Trophoblast cell (in vitro differentiated cells and primary cell): ENCODE results near the gene MYO1D.

ENCODE experiments used
- DNase-seq, 2 donors: peaks; one replicate each; pipeline ENCODE4 v3.0.0-alpha.2; 2016
- H2AFZ ChIP-seq: 2 replicates; pipeline ENCODE4 v1.6.1; 2013; ENCODE audit warnings: low read length, moderate library complexity, mild to moderate bottlenecking; ENCODE audit not compliant: insufficient read depth, poor library complexity
- H2AK5ac ChIP-seq: 2 replicates; pipeline ENCODE4 v1.6.1; 2013; ENCODE audit warnings: mild to moderate bottlenecking, low read length
- H2BK120ac ChIP-seq: 2 replicates; pipeline ENCODE4 v1.6.1; 2013; ENCODE audit warnings: low read length, mild to moderate bottlenecking, moderate library complexity; ENCODE audit not compliant: insufficient read depth, poor library complexity
- H2BK12ac ChIP-seq: 2 replicates; pipeline ENCODE4 v1.6.1; 2013; ENCODE audit warnings: mild to moderate bottlenecking, low read length, moderate library complexity
- H2BK5ac ChIP-seq: 2 replicates; pipeline ENCODE4 v1.6.1; 2013; ENCODE audit warnings: low read length, low read depth, moderate library complexity, mild to moderate bottlenecking; ENCODE audit not compliant: poor library complexity
- H3K14ac ChIP-seq: 2 replicates; pipeline ENCODE4 v1.6.1; 2013; ENCODE audit warnings: mild to moderate bottlenecking, low read length
- H3K18ac ChIP-seq: 2 replicates; pipeline ENCODE4 v1.6.1; 2013; ENCODE audit warnings: mild to moderate bottlenecking, low read length
- H3K23ac ChIP-seq: 2 replicates; pipeline ENCODE4 v1.6.1; 2013; ENCODE audit warnings: low read length
- H3K27ac ChIP-seq: 2 replicates; pipeline ENCODE4 v1.5.1; 2013; ENCODE audit warnings: low read depth, mild to moderate bottlenecking, inconsistent platforms, low read length, moderate library complexity
- H3K27me3 ChIP-seq: 2 replicates; pipeline ENCODE4 v1.6.1; 2013; ENCODE audit warnings: inconsistent platforms, mild to moderate bottlenecking, low read length, moderate library complexity; ENCODE audit not compliant: insufficient read depth
- H3K36me3 ChIP-seq, 2 experiments: 1 replicate in 1 of 2; 2 replicates in 1 of 2; pipeline ENCODE4 v1.6.1; 2013; ENCODE audit warnings: low read length in 2 of 2, mild to moderate bottlenecking in 2 of 2, moderate library complexity in 1 of 2; ENCODE audit not compliant: insufficient read depth in 2 of 2, control insufficient read depth in 1 of 2
- H3K4ac ChIP-seq: 2 replicates; pipeline ENCODE4 v1.6.1; 2013; ENCODE audit warnings: low read depth, mild to moderate bottlenecking, low read length, moderate library complexity
- H3K4me1 ChIP-seq, 2 experiments: 1 replicate in 1 of 2; 2 replicates in 1 of 2; pipeline ENCODE4 v1.6.1; 2013; ENCODE audit warnings: low read length in 2 of 2, mild to moderate bottlenecking in 2 of 2, moderate library complexity in 1 of 2; ENCODE audit not compliant: insufficient read depth in 2 of 2, control insufficient read depth in 1 of 2
- H3K4me2 ChIP-seq: 2 replicates; pipeline ENCODE4 v1.6.1; 2013; ENCODE audit warnings: inconsistent platforms, mild to moderate bottlenecking, low read length, moderate library complexity
- H3K4me3 ChIP-seq: 2 replicates; pipeline ENCODE4 v1.5.1; 2013; ENCODE audit warnings: mild to moderate bottlenecking, low read depth, low read length, inconsistent platforms
- H3K79me1 ChIP-seq: one replicate; pipeline ENCODE4 v1.6.1; 2013; ENCODE audit warnings: low read length
- H3K79me2 ChIP-seq: 2 replicates; pipeline ENCODE4 v1.6.1; 2013; ENCODE audit warnings: low read length, mild to moderate bottlenecking; ENCODE audit not compliant: control insufficient read depth, insufficient read depth, poor library complexity
- H3K9ac ChIP-seq: 2 replicates; pipeline ENCODE4 v1.6.1; 2013; ENCODE audit warnings: mild to moderate bottlenecking, low read length
- H3K9me3 ChIP-seq: 2 replicates; pipeline ENCODE4 v1.6.1; 2013; ENCODE audit warnings: low read depth, mild to moderate bottlenecking, control low read depth, inconsistent platforms, low read length; ENCODE audit not compliant: insufficient read depth
- H4K12ac ChIP-seq: 2 replicates; pipeline ENCODE4 v1.6.1; 2013; ENCODE audit warnings: low read depth, mild to moderate bottlenecking, low read length, moderate library complexity
- H4K8ac ChIP-seq: 2 replicates; pipeline ENCODE4 v1.6.1; 2013; ENCODE audit warnings: low read depth, mild to moderate bottlenecking, low read length, moderate library complexity
- H4K91ac ChIP-seq: one replicate; pipeline ENCODE4 v1.6.1; 2013; ENCODE audit warnings: low read depth, mild to moderate bottlenecking, low read length, moderate library complexity
- WGBS: extraction: QIAGEN DNeasy Blood & Tissue Kit; methylation state at CpG from one replicate; pipeline ENCODE4 v1.1.7; 2013; ENCODE audit warnings: missing lambda C conversion rate; ENCODE audit not compliant: insufficient read length, insufficient coverage; ENCODE audit errors: extremely low coverage; 5-methylcytosine and 5-hydroxymethylcytosine counted together

The MYO1D gene

GRCh38 chr17:32673964-32674363 lies 203.0 kb downstream of the MYO1D start:
- no peak overlapping the region for H4K91ac ChIP-seq

GRCh38 chr17:32672711-32673110 lies 204.2 kb downstream of the MYO1D start:
- H3K27me3 ChIP-seq: no peaks in the 10 kb centered on the region
- H3K4me3 ChIP-seq: no peak overlapping the region
- H3K14ac ChIP-seq: no peak overlapping the region
- no peaks in the 10 kb centered on the region for H3K36me3 ChIP-seq
- H3K23ac ChIP-seq: no peak overlapping the region
- WGBS: no CpG with 5 or more reads among the region's 1 CpG
- no peak overlapping the region for H2AK5ac ChIP-seq
- no peak overlapping the region for H3K27ac ChIP-seq
- no peak overlapping the region for H2BK120ac ChIP-seq
- no peak overlapping the region for H3K9ac ChIP-seq
- no peaks in the 10 kb centered on the region for H3K79me2 ChIP-seq
- no peak overlapping the region for H2AFZ ChIP-seq
- H3K79me1 ChIP-seq: no peaks in the 10 kb centered on the region
- H3K18ac ChIP-seq: no peak overlapping the region
- H3K4ac ChIP-seq: no peak overlapping the region
- no peak overlapping the region for H4K91ac ChIP-seq
- no peaks in the 10 kb centered on the region for H3K4me1 ChIP-seq
- H4K8ac ChIP-seq: no peak overlapping the region
- no peak for DNase-seq
- H2BK12ac ChIP-seq: no peak overlapping the region
- no peak overlapping the region for H3K4me2 ChIP-seq
- H4K12ac ChIP-seq: no peak overlapping the region
- H2BK5ac ChIP-seq: no peak overlapping the region
- H3K9me3 ChIP-seq: no peaks in the 10 kb centered on the region

More at GRCh38 chr17:32673964-32674363, 203.0 kb downstream of the MYO1D start:
- H3K14ac ChIP-seq: no peak overlapping the region
- H2AFZ ChIP-seq: no peak overlapping the region
- H3K4ac ChIP-seq: no peak overlapping the region
- no peak overlapping the region for H2BK120ac ChIP-seq
- WGBS: no CpG with 5 or more reads among the region's 3 CpGs
- H4K12ac ChIP-seq: no peak overlapping the region
- no peaks in the 10 kb centered on the region for H3K4me1 ChIP-seq
- no peaks in the 10 kb centered on the region for H3K79me1 ChIP-seq
- no peak overlapping the region for H3K4me3 ChIP-seq
- no peaks in the 10 kb centered on the region for H3K27me3 ChIP-seq
- H3K23ac ChIP-seq: no peak overlapping the region
- H3K27ac ChIP-seq: no peak overlapping the region
- H2BK12ac ChIP-seq: no peak overlapping the region
- no peak overlapping the region for H2AK5ac ChIP-seq
- H3K9me3 ChIP-seq: no peaks in the 10 kb centered on the region
- no peak overlapping the region for H2BK5ac ChIP-seq
- H3K79me2 ChIP-seq: no peaks in the 10 kb centered on the region
- H3K4me2 ChIP-seq: no peak overlapping the region
- no peaks in the 10 kb centered on the region for H3K36me3 ChIP-seq
- H3K9ac ChIP-seq: no peak overlapping the region
- H3K18ac ChIP-seq: no peak overlapping the region
- H4K8ac ChIP-seq: no peak overlapping the region
- DNase-seq: peak; percentile 92 to 94

GRCh38 chr17:32671896-32672295 lies 205.0 kb downstream of the MYO1D start:
- no CpG with 5 or more reads among the region's 1 CpG for WGBS

GRCh38 chr17:32664936-32665583 lies 211.9 kb downstream of the MYO1D start:
- no CpG with 5 or more reads among the region's 9 CpGs for WGBS
- H2BK120ac ChIP-seq: no peak overlapping the region

More at GRCh38 chr17:32671896-32672295, 205.0 kb downstream of the MYO1D start:
- Histone ChIP-seq H3K36me3 (no peaks in the 10 kb centered on the region), H3K4me1 (no peaks in the 10 kb centered on the region), H3K9ac (no peak overlapping the region), H3K18ac (no peak overlapping the region), H2BK5ac (no peak overlapping the region), H3K9me3 (no peaks in the 10 kb centered on the region), H4K91ac (no peak overlapping the region), H3K4me2 (no peak overlapping the region), H4K8ac (no peak overlapping the region), H2BK12ac (no peak overlapping the region), H2BK120ac (no peak overlapping the region), H3K4ac (no peak overlapping the region), H3K14ac (no peak overlapping the region), H3K79me1 (no peaks in the 10 kb centered on the region), H2AFZ (no peak overlapping the region), H3K4me3 (no peak overlapping the region), H3K23ac (no peak overlapping the region), H3K27ac (no peak overlapping the region), H3K79me2 (no peaks in the 10 kb centered on the region), H3K27me3 (no peaks in the 10 kb centered on the region), H4K12ac (no peak overlapping the region), H2AK5ac (no peak overlapping the region)
- no peak for DNase-seq

More at GRCh38 chr17:32664936-32665583, 211.9 kb downstream of the MYO1D start:
- Histone ChIP-seq H3K27ac (no peak overlapping the region), H3K79me2 (no peaks in the 10 kb centered on the region), H3K4me1 (no peaks in the 10 kb centered on the region), H2AK5ac (no peak overlapping the region), H3K36me3 (no peaks in the 10 kb centered on the region), H3K23ac (no peak overlapping the region), H3K18ac (no peak overlapping the region), H2BK5ac (no peak overlapping the region), H4K8ac (no peak overlapping the region), H3K14ac (no peak overlapping the region), H4K91ac (no peak overlapping the region), H4K12ac (no peak overlapping the region), H3K9ac (no peak overlapping the region), H2AFZ (no peak overlapping the region), H3K27me3 (no peaks in the 10 kb centered on the region), H3K4ac (no peak overlapping the region), H3K4me3 (no peak overlapping the region), H3K9me3 (no peaks in the 10 kb centered on the region), H2BK12ac (no peak overlapping the region), H3K4me2 (no peak overlapping the region), H3K79me1 (no peaks in the 10 kb centered on the region)
- DNase-seq: no peak
